Ovary (tissue), 3 donors: ENCODE measurements around the gene LILRA1.

Source experiments
- EP300 ChIP-seq: sonication (generic); formaldehyde crosslinking; IDR thresholded peaks from one replicate; pipeline ENCODE4 v1.6.1; 2017; ENCODE audit warnings: antibody characterized with exemption
- POLR2A ChIP-seq: fragments of 450-650 bp; IDR thresholded peaks from one replicate; pipeline ENCODE4 v1.6.1; 2017; ENCODE audit warnings: antibody characterized with exemption, mild to moderate bottlenecking, moderate library complexity
- TF ChIP-seq, protein P1 (sequence below), 3 donors: fragments of 450-650 bp in 2 of 3; fragments of 200-600 bp in 1 of 3; IDR thresholded peaks; one replicate each; pipeline versions ENCODE4 v1.5.1 to v1.8.0; 2016 to 2022; ENCODE audit warnings: antibody characterized with exemption in 3 of 3, mild to moderate bottlenecking in 1 of 3
- donor health status: DM: no; HTN: no; CAD: no.

DNA sequence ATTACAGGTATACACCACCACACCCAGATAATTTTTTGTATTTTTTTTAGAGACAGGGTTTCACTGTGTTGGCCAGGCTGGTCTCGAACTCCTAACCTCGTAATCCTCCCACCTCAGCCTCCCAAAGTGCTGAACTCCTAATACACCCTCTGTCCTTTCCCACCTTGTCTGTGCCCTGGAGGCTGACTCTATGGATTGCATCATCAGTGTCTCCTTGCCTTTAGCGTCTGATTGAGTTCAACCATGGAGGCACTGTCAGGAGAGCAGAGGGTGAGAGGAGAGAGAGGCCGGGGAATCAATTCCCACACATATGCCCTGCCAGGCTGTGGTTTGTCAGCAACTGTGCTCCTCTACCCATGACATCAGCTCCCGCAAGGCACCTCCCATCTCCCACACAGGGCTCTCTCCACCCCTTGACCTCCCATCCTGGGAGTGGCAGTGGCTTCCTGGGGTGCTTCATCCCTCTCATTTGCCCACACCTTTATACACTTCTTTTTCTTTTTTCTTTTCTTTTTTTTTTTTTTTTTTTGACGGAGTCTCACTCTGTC, 56.8 kb downstream of the LILRA1 start:
- no peak for TF ChIP-seq POLR2A
- TF ChIP-seq, protein P1, sequence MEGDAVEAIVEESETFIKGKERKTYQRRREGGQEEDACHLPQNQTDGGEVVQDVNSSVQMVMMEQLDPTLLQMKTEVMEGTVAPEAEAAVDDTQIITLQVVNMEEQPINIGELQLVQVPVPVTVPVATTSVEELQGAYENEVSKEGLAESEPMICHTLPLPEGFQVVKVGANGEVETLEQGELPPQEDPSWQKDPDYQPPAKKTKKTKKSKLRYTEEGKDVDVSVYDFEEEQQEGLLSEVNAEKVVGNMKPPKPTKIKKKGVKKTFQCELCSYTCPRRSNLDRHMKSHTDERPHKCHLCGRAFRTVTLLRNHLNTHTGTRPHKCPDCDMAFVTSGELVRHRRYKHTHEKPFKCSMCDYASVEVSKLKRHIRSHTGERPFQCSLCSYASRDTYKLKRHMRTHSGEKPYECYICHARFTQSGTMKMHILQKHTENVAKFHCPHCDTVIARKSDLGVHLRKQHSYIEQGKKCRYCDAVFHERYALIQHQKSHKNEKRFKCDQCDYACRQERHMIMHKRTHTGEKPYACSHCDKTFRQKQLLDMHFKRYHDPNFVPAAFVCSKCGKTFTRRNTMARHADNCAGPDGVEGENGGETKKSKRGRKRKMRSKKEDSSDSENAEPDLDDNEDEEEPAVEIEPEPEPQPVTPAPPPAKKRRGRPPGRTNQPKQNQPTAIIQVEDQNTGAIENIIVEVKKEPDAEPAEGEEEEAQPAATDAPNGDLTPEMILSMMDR (IDR thresholded peaks at IDR 0.05) = no peak
- no peak for TF ChIP-seq EP300
